ENCODE data around the gene CHST15. TPM values are rescaled to one million over a fixed set of nuclear protein-coding genes. Genes with fewer than 3 reads are reported as not detected.
"Not testable (repeated sequence)": the region's sequence is repeated elsewhere in the genome, so short reads cannot be mapped to it uniquely, and the experiment has no call there.

The CHST15 gene
- total RNA-seq, 2 experiments from 2014 or later, result not detected

GRCh38 chr10:124035928-124036558, 57.4 kb downstream of the CHST15 start:
- Mint-ChIP-seq H3K27ac (peak overlapping the region; percentile 83), H3K9me3 (no peaks in the 10 kb centered on the region), H3K4me1 (peaks cover 18% of the 10 kb centered on the region), H3K4me3 (peak overlapping the region; percentile 9), H3K36me3 (ENCODE audit: low read depth) (no peaks in the 10 kb centered on the region), H3K27me3 (peaks cover 9% of the 10 kb centered on the region)
- CTCF ChIA-PET, result interaction anchor here (0.6 to 0.7 kb wide), 2 partner anchors 55 to 353 kb away, joined by 3 read pairs; no protein-coding TSS in a partner anchor
- POLR2A ChIA-PET, result no interaction called here
- DNase-seq, result peak; percentile 52

- Mint-ChIP-seq H3K27me3 (peaks cover 9% of the 10 kb centered on the region), H3K27ac (peak overlapping the region; percentile 83)
- POLR2A ChIA-PET, result no interaction called here
Measured at GRCh38 chr10:124035306-124035927, 58.0 kb downstream of the CHST15 start.

GRCh38 chr10:124034576-124035305, 58.7 kb downstream of the CHST15 start:
- H3K4me3 Mint-ChIP-seq; H3K9me3 Mint-ChIP-seq; H3K36me3 Mint-ChIP-seq (ENCODE audit: low read depth); DNase-seq; POLR2A ChIA-PET; CTCF ChIA-PET; H3K27ac Mint-ChIP-seq; H3K27me3 Mint-ChIP-seq: not testable (repeated sequence)
- peaks cover 18% of the 10 kb centered on the region for H3K4me1 Mint-ChIP-seq

More at GRCh38 chr10:124035306-124035927, 58.0 kb downstream of the CHST15 start:
- DNase-seq, result no peak
- CTCF ChIA-PET, result no interaction called here
- Mint-ChIP-seq H3K4me3 (peak overlapping the region; percentile 9), H3K36me3 (ENCODE audit: low read depth) (no peaks in the 10 kb centered on the region), H3K4me1 (peaks cover 18% of the 10 kb centered on the region), H3K9me3 (no peaks in the 10 kb centered on the region)

GRCh38 chr10:124033887-124034218, 59.5 kb downstream of the CHST15 start:
- ChIA-PET CTCF (no interaction called here), POLR2A (no interaction called here)
- Mint-ChIP-seq H3K27me3 (peaks cover 9% of the 10 kb centered on the region), H3K4me1 (peaks cover 18% of the 10 kb centered on the region), H3K36me3 (ENCODE audit: low read depth) (no peaks in the 10 kb centered on the region), H3K4me3 (no peak overlapping the region), H3K9me3 (no peaks in the 10 kb centered on the region), H3K27ac (peak overlapping the region; percentile 50)
- no peak for DNase-seq

GRCh38 chr10:124032971-124033886, 60.2 kb downstream of the CHST15 start:
- no peaks in the 10 kb centered on the region for H3K9me3 Mint-ChIP-seq
- ChIA-PET POLR2A (no interaction called here), CTCF (no interaction called here)
- no peak overlapping the region for H3K27ac Mint-ChIP-seq
- H3K4me1 Mint-ChIP-seq, result peaks cover 18% of the 10 kb centered on the region
- H3K4me3 Mint-ChIP-seq, result no peak overlapping the region
- H3K36me3 Mint-ChIP-seq (ENCODE audit: low read depth), result no peaks in the 10 kb centered on the region
- DNase-seq, result no peak
- H3K27me3 Mint-ChIP-seq, result peaks cover 9% of the 10 kb centered on the region

- Mint-ChIP-seq H3K36me3 (ENCODE audit: low read depth) (no peaks in the 10 kb centered on the region), H3K4me1 (peaks cover 18% of the 10 kb centered on the region), H3K9me3 (no peaks in the 10 kb centered on the region), H3K27me3 (peaks cover 9% of the 10 kb centered on the region), H3K4me3 (no peak overlapping the region), H3K27ac (no peak overlapping the region)
- DNase-seq, result no peak
- ChIA-PET CTCF (no interaction called here), POLR2A (no interaction called here)
Measured at GRCh38 chr10:124032087-124032935, 61.1 kb downstream of the CHST15 start.

- Mint-ChIP-seq H3K36me3 (ENCODE audit: low read depth) (no peaks in the 10 kb centered on the region), H3K4me1 (peaks cover 9% of the 10 kb centered on the region), H3K4me3 (no peak overlapping the region), H3K27ac (no peak overlapping the region), H3K9me3 (no peaks in the 10 kb centered on the region), H3K27me3 (peaks cover 3% of the 10 kb centered on the region)
- ChIA-PET CTCF (interaction anchor here (1.3 kb wide), 1 partner anchor 61 kb away, joined by 4 read pairs; no protein-coding TSS in a partner anchor), POLR2A (no interaction called here)
- no peak for DNase-seq
Measured at GRCh38 chr10:124030492-124031110, 62.8 kb downstream of the CHST15 start.

GRCh38 chr10:124030061-124030460, 63.3 kb downstream of the CHST15 start:
- ChIA-PET POLR2A (no interaction called here), CTCF (interaction anchor here (1.3 kb wide), 1 partner anchor 62 kb away, joined by 4 read pairs; no protein-coding TSS in a partner anchor)
- Mint-ChIP-seq H3K4me3 (no peak overlapping the region), H3K27me3 (peaks cover 3% of the 10 kb centered on the region), H3K36me3 (ENCODE audit: low read depth) (no peaks in the 10 kb centered on the region), H3K4me1 (peaks cover 9% of the 10 kb centered on the region), H3K9me3 (no peaks in the 10 kb centered on the region), H3K27ac (no peak overlapping the region)
- DNase-seq, result no peak

GRCh38 chr10:124029559-124029958, 63.8 kb downstream of the CHST15 start:
- ChIA-PET POLR2A (no interaction called here), CTCF (interaction anchor here (1.5 kb wide), 1 partner anchor 10 kb away, joined by 3 read pairs; no protein-coding TSS in a partner anchor)
- H3K27ac Mint-ChIP-seq, result no peak overlapping the region
- no peak overlapping the region for H3K4me3 Mint-ChIP-seq
- peaks cover 13% of the 10 kb centered on the region for H3K4me1 Mint-ChIP-seq
- DNase-seq, result no peak
- peaks cover 3% of the 10 kb centered on the region for H3K27me3 Mint-ChIP-seq
- no peaks in the 10 kb centered on the region for H3K36me3 Mint-ChIP-seq (ENCODE audit: low read depth)
- no peaks in the 10 kb centered on the region for H3K9me3 Mint-ChIP-seq

GRCh38 chr10:124028700-124029480, 64.5 kb downstream of the CHST15 start:
- ChIA-PET POLR2A (no interaction called here), CTCF (interaction anchor here (1.5 kb wide), 1 partner anchor 11 kb away, joined by 3 read pairs; no protein-coding TSS in a partner anchor)
- H3K9me3 Mint-ChIP-seq, result no peaks in the 10 kb centered on the region
- no peak overlapping the region for H3K27ac Mint-ChIP-seq
- peaks cover 3% of the 10 kb centered on the region for H3K27me3 Mint-ChIP-seq
- peaks cover 9% of the 10 kb centered on the region for H3K4me1 Mint-ChIP-seq
- DNase-seq, result no peak
- H3K36me3 Mint-ChIP-seq (ENCODE audit: low read depth), result no peaks in the 10 kb centered on the region
- H3K4me3 Mint-ChIP-seq, result no peak overlapping the region

GRCh38 chr10:124027651-124028050, 65.7 kb downstream of the CHST15 start:
- Mint-ChIP-seq H3K4me1 (peaks cover 9% of the 10 kb centered on the region), H3K9me3 (no peaks in the 10 kb centered on the region), H3K27me3 (no peaks in the 10 kb centered on the region), H3K4me3 (no peak overlapping the region), H3K27ac (no peak overlapping the region), H3K36me3 (ENCODE audit: low read depth) (no peaks in the 10 kb centered on the region)
- CTCF ChIA-PET, result no interaction called here
- POLR2A ChIA-PET, result no interaction called here
- no peak for DNase-seq

Measured in activated CD4-positive, alpha-beta T cell treated with anti-CD3 and anti-CD28 coated beads, Interleukin-2, amount 10 ng/mL, durations not matched to agents 7 days and 5 days (primary cell).